GM18507 (cell line): ENCODE results near the gene CCDC7.
"Not testable (repeated sequence)": the region's sequence is repeated elsewhere in the genome, so short reads cannot be mapped to it uniquely, and the experiment has no call there.

Experiments
- DNase-seq: peaks from one replicate; pipeline ENCODE4 v3.0.0; 2011; ENCODE audit warnings: low read depth; ENCODE audit not compliant: insufficient read length; ENCODE audit errors: extremely low spot score
- FAIRE-seq: peaks from 2 replicates; lab custom pipeline; 2011; peaks lifted over from hg19 to GRCh38; lab: Jason Lieb, UNC

The CCDC7 gene

DNA sequence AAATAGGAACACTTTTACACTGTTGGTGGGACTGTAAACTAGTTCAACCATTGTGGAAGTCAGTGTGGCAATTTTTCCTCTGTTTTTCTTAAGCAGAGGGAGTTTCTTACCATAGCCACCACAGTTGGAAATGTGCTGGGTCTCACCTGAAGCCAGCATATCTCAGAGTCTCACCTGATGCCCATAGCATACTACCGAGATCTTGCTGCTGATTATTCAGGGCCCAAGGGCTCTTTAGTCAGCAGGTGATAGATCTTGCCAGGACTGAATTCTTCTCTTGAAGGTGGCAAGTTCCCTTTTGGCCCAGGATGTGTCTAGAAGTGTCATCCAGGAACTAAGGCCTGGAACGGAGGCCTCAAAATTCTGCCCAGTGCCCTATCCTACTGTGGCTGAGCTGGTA is 215.4 kb downstream of the CCDC7 start:
- DNase-seq (no peak), FAIRE-seq (no peak)

DNA sequence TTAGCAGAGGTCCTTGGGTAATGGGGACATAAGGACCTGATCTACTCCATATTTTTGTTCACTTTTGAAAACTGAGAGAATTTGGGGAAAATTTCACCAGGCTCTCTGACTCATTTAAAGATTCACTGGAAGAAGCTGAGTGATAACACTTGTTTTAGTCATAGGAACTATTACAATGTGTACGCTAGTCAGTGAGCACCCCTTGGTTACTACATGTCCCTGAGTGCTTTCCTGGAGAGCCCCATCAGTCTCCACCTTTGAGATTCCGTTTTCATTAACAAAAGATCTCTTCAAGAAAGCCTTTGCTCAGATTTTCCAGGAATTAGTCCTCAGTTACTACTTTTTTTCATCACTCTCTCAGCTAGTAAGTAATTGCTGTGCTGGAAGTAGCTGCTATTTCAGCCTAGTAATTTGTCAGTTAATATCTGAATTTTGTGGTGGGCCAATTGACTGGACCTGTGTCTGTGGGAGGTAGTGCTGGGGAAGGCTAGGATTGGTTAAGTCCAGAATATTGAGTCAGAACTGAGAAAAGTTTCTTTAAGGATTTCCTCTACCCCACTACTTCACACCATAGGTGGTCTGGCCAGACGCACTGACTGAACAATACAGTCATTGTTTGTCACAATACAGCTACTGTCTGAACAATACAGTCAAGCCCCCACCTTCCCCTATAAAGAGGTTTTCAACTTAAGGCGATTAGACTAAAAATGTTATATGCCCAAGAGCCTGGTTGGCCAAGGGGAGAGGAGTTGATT is 235.0 kb downstream of the CCDC7 start:
- DNase-seq (no peak), FAIRE-seq (no peak)

- no peak for DNase-seq
- no peak for FAIRE-seq
These were observed 238.4 kb downstream of the CCDC7 start for GRCh38 chr10:32684291-32684690.

- no peak for DNase-seq
- FAIRE-seq, result no peak
These were observed 241.2 kb downstream of the CCDC7 start for GRCh38 chr10:32687116-32687515.

DNA sequence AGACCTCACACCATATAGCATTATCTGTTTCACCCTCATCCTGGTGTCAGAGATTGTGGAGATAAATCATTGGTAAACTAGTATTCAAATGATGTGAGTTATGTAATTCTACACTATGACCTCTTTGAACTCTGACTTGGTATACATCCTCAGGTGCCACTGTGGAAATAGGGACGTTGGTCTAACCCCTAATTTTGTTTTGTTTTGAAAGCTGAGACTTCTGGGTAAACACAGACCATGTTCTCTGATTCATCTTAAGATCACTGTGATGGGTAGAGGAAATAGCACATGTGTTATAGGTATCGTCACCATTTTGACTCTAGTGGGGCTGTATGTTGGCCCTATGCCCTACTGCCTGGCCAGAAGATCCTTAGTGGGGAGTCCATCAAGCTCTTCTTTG is 241.6 kb downstream of the CCDC7 start:
- DNase-seq, result no peak
- no peak for FAIRE-seq

DNA sequence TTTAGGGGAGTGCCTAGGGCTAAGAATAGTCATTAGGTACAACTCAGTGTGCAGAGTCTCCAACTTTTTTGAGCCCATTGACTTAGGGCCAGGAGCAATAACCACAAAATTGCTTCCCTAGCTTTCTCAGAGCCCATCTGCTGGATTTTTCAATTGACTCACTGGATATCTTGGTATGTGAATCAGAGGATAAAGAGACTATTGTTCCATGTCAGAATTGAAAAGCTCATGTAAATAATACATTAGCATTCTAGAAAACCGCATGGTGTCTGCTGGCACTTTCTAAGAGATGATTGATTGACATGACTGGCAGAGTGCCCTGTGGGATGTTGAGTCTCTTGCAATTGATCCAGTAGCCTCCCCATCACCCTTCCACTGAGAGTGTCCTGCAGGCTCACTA is 246.2 kb downstream of the CCDC7 start:
- FAIRE-seq, result no peak
- no peak for DNase-seq

DNA sequence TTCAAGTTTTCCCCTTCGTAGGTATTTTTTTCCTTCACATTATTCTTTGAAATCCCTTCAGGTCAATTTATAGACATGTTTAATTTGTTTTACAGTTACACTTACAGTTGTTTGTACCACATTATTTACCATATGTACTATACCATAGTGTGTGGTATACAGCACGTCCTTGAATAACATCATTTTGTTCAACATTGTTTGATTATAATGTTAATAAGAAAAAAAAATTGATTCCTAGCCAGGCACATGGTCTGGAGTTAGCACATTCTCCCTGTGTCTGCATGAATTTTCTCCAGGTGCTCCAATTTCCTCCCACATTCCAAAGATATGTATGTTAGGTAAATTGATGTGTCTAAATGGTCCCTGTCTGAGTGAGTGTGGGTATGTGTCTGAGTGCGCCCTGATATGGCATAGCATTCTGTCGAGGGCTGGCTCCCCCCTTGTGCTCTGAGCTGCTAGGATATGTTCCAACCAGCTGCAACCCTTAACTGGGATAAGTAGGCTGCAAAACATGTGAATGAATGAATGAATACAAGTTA is 247.6 kb downstream of the CCDC7 start:
- FAIRE-seq (no peak), DNase-seq (no peak)

- DNase-seq, FAIRE-seq: not testable (repeated sequence)
These were observed 253.7 kb downstream of the CCDC7 start for GRCh38 chr10:32699683-32700082.

DNA sequence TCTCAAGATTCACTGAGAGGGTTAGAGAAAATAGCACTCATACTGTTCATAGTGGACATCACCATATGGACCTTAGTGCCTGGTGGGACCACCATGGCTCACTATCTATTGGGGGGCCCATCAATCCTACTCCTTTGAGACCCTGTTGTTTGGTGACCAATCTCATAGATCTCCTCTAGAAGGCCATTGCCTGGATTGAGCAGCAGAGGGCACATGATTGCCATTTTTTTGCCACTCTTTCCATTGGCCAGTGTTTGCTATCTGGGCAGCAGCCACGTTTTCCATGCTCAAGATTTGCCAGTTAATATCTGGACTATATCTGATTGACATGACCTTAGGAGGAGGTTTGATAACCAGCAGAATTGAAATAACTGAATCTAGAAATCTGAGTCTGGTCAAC is 267.6 kb downstream of the CCDC7 start:
- DNase-seq (no peak), FAIRE-seq (no peak)

GRCh38 chr10:32731527-32731926 is 285.6 kb downstream of the CCDC7 start:
- no peak for FAIRE-seq
- DNase-seq, result no peak

GRCh38 chr10:32738958-32739357 is 293.0 kb downstream of the CCDC7 start:
- DNase-seq (no peak), FAIRE-seq (no peak)

DNA sequence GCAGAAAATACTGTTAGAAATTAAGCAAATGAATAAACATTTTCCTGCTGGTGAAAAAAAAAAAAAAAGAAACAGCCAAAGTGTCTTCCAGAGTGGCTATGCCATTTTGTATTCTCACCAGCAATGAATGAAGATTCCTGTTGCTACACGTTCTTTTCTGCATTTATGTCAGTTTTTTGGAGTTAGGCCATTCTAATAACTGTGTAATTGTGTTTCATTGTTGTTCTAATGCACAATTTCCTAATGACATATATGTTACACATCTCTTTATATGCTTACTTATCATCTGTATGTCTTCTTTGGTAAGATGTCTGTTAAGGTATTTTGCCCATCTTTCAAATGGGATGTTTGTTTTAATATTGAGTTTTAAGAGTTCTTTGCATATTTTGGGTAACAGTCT is 298.4 kb downstream of the CCDC7 start:
- no peak for FAIRE-seq

GRCh38 chr10:32746869-32747268 is 300.9 kb downstream of the CCDC7 start:
- FAIRE-seq, result no peak
- DNase-seq, result no peak

More for the DNA sequence above, 298.4 kb downstream of the CCDC7 start:
- no peak for DNase-seq

- DNase-seq (no peak), FAIRE-seq (no peak)
These were observed 305.6 kb downstream of the CCDC7 start for GRCh38 chr10:32751582-32751981.

- FAIRE-seq, DNase-seq: not testable (repeated sequence)
These were observed 309.0 kb downstream of the CCDC7 start for GRCh38 chr10:32754900-32755299.

- FAIRE-seq, result no peak
These were observed 325.3 kb downstream of the CCDC7 start for GRCh38 chr10:32771217-32771616.

DNA sequence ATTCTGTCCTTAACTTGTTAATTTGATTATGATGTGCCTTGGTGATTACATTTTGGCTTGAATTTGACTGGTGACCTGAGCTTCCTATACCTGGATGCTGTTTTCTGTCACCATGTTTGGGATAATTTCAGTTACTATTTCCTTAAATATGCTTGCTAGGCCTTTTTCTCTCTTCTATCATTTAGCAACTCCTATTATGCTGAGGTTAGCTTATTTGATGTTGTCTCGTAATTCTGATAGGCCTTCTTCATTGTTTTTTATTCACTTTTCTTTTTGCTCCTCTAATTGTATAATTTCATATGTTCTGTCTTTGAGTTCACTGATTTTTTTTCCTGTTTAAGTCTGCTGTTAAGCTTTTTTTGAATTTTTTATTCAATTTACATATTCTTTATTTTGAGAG is 327.2 kb downstream of the CCDC7 start:
- DNase-seq (no peak), FAIRE-seq (no peak)

More at GRCh38 chr10:32771217-32771616, 325.3 kb downstream of the CCDC7 start:
- no peak for DNase-seq

- no peak for FAIRE-seq
These were observed 341.0 kb downstream of the CCDC7 start for GRCh38 chr10:32786968-32787367.

GRCh38 chr10:32787690-32788284 is 341.8 kb downstream of the CCDC7 start:
- FAIRE-seq, result no peak
- no peak for DNase-seq

More at GRCh38 chr10:32786968-32787367, 341.0 kb downstream of the CCDC7 start:
- no peak for DNase-seq

GRCh38 chr10:32788359-32788758 is 342.4 kb downstream of the CCDC7 start:
- no peak for DNase-seq
- no peak for FAIRE-seq

- DNase-seq (no peak), FAIRE-seq (no peak)
These were observed 344.5 kb downstream of the CCDC7 start for GRCh38 chr10:32790483-32790882.
